Activated naive CD4-positive, alpha-beta T cell treated with anti-CD3 and anti-CD28 coated beads, Interleukin-2, amount 10 ng/mL, durations not matched to agents 7 days and 5 days (primary cell): ENCODE measurements around the gene MAP4K3.

Experiments
- CTCF ChIA-PET: fragments of 350-600 bp; sonication (Branson Sonifier 250); formaldehyde crosslinking; loops from one replicate; lab custom pipeline; 2021; ENCODE audit warnings: antibody characterized with exemption; lab: Charles Lee
- DNase-seq: peaks from one replicate; pipeline ENCODE4 v3.0.0-alpha.2; 2020
- H3K27ac Mint-ChIP-seq: one replicate; pipeline ENCODE4 v1.8.0; 2021; ENCODE audit warnings: mild to moderate bottlenecking, moderate library complexity, mixed read lengths
- H3K27me3 Mint-ChIP-seq: one replicate; pipeline ENCODE4 v1.8.0; 2021; ENCODE audit warnings: mild to moderate bottlenecking, mixed read lengths
- H3K36me3 Mint-ChIP-seq: one replicate; pipeline ENCODE4 v1.8.0; 2021; ENCODE audit warnings: mixed read lengths
- H3K4me1 Mint-ChIP-seq: one replicate; pipeline ENCODE4 v1.8.0; 2021; ENCODE audit warnings: mixed read lengths
- H3K4me3 Mint-ChIP-seq: one replicate; pipeline ENCODE4 v1.8.0; 2021; ENCODE audit warnings: mild to moderate bottlenecking, moderate library complexity, mixed read lengths
- H3K9me3 Mint-ChIP-seq: one replicate; pipeline ENCODE4 v1.8.0; 2021; ENCODE audit warnings: mixed read lengths

MAP4K3 gene

GRCh38 chr2:39436592-39437521, at the start of gene MAP4K3:
Gene MAP4K3, minus strand, starts transcription at chr2:39437285. Its CDS starts 298 bp downstream, at chr2:39436987.
- peak within 1 kb of the TSS; percentile 71 for H3K27ac Mint-ChIP-seq
- no peaks in the 10 kb centered on the region for H3K27me3 Mint-ChIP-seq
- H3K4me3 Mint-ChIP-seq: peak within 1 kb of the TSS; percentile 84
- CTCF ChIA-PET: interaction anchor here (1.0 to 1.4 kb wide), 2 partner anchors 57 to 191 kb away, joined by 3 to 5 read pairs; no protein-coding TSS in a partner anchor
- H3K36me3 Mint-ChIP-seq: peaks cover 6% of the 10 kb centered on the region
- DNase-seq: peak; percentile 85
- peaks cover 56% of the 10 kb centered on the region for H3K4me1 Mint-ChIP-seq
- H3K9me3 Mint-ChIP-seq: peaks cover 2% of the 10 kb centered on the region

GRCh38 chr2:39486071-39486470, 49.0 kb upstream of the MAP4K3 start:
- H3K9me3 Mint-ChIP-seq: no peaks in the 10 kb centered on the region
- no peak overlapping the region for H3K27ac Mint-ChIP-seq
- H3K27me3 Mint-ChIP-seq: peaks cover 19% of the 10 kb centered on the region
- H3K4me3 Mint-ChIP-seq: no peak overlapping the region
- H3K4me1 Mint-ChIP-seq: peaks cover 3% of the 10 kb centered on the region
- no peak for DNase-seq
- no peaks in the 10 kb centered on the region for H3K36me3 Mint-ChIP-seq
- CTCF ChIA-PET: no interaction called here

GRCh38 chr2:39484620-39485495, 47.8 kb upstream of the MAP4K3 start:
- H3K36me3 Mint-ChIP-seq: no peaks in the 10 kb centered on the region
- CTCF ChIA-PET: no interaction called here
- no peak overlapping the region for H3K4me3 Mint-ChIP-seq
- H3K4me1 Mint-ChIP-seq: no peaks in the 10 kb centered on the region
- peaks cover 19% of the 10 kb centered on the region for H3K27me3 Mint-ChIP-seq
- no peak overlapping the region for H3K27ac Mint-ChIP-seq
- no peak for DNase-seq
- no peaks in the 10 kb centered on the region for H3K9me3 Mint-ChIP-seq

- DNase-seq: no peak
- H3K9me3 Mint-ChIP-seq: no peaks in the 10 kb centered on the region
- no peak overlapping the region for H3K4me3 Mint-ChIP-seq
- peaks cover 19% of the 10 kb centered on the region for H3K27me3 Mint-ChIP-seq
- H3K36me3 Mint-ChIP-seq: no peaks in the 10 kb centered on the region
- CTCF ChIA-PET: no interaction called here
- H3K27ac Mint-ChIP-seq: no peak overlapping the region
- H3K4me1 Mint-ChIP-seq: no peaks in the 10 kb centered on the region
These were observed 47.1 kb upstream of the MAP4K3 start for GRCh38 chr2:39484206-39484605.

- no peak for DNase-seq
These were observed 46.4 kb upstream of the MAP4K3 start for GRCh38 chr2:39483534-39483933.

GRCh38 chr2:39481611-39482010, 44.5 kb upstream of the MAP4K3 start:
- H3K27ac Mint-ChIP-seq: no peak overlapping the region
- H3K4me1 Mint-ChIP-seq: no peaks in the 10 kb centered on the region
- H3K36me3 Mint-ChIP-seq: peaks cover 2% of the 10 kb centered on the region
- CTCF ChIA-PET: no interaction called here
- H3K4me3 Mint-ChIP-seq: no peak overlapping the region
- H3K27me3 Mint-ChIP-seq: peaks cover 10% of the 10 kb centered on the region
- peaks cover 14% of the 10 kb centered on the region for H3K9me3 Mint-ChIP-seq
- no peak for DNase-seq

More at GRCh38 chr2:39483534-39483933, 46.4 kb upstream of the MAP4K3 start:
- CTCF ChIA-PET: no interaction called here
- H3K4me1 Mint-ChIP-seq: no peaks in the 10 kb centered on the region
- peaks cover 16% of the 10 kb centered on the region for H3K27me3 Mint-ChIP-seq
- H3K27ac Mint-ChIP-seq: no peak overlapping the region
- H3K36me3 Mint-ChIP-seq: no peaks in the 10 kb centered on the region
- no peaks in the 10 kb centered on the region for H3K9me3 Mint-ChIP-seq
- H3K4me3 Mint-ChIP-seq: no peak overlapping the region

GRCh38 chr2:39479696-39480095, 42.6 kb upstream of the MAP4K3 start:
- no peak overlapping the region for H3K27ac Mint-ChIP-seq
- no peaks in the 10 kb centered on the region for H3K27me3 Mint-ChIP-seq
- peaks cover 2% of the 10 kb centered on the region for H3K36me3 Mint-ChIP-seq
- H3K4me3 Mint-ChIP-seq: no peak overlapping the region
- H3K4me1 Mint-ChIP-seq: no peaks in the 10 kb centered on the region
- CTCF ChIA-PET: interaction anchor here (1.1 to 1.4 kb wide), 2 partner anchors 11 to 251 kb away, joined by 5 read pairs; no protein-coding TSS in a partner anchor
- no peak for DNase-seq
- H3K9me3 Mint-ChIP-seq: peaks cover 14% of the 10 kb centered on the region

GRCh38 chr2:39479053-39479670, 42.1 kb upstream of the MAP4K3 start:
- CTCF ChIA-PET: interaction anchor here (1.1 to 1.6 kb wide), 3 partner anchors 10 to 251 kb away, joined by 3 to 5 read pairs (median 5); no protein-coding TSS in a partner anchor
- Mint-ChIP-seq H3K36me3 (peaks cover 2% of the 10 kb centered on the region), H3K9me3 (peaks cover 14% of the 10 kb centered on the region), H3K27ac (no peak overlapping the region), H3K4me3 (no peak overlapping the region), H3K27me3 (no peaks in the 10 kb centered on the region), H3K4me1 (no peaks in the 10 kb centered on the region)
- DNase-seq: no peak

GRCh38 chr2:39476524-39476923, 39.4 kb upstream of the MAP4K3 start:
- no peak for DNase-seq
- Mint-ChIP-seq H3K27ac (no peak overlapping the region), H3K4me3 (no peak overlapping the region)

GRCh38 chr2:39475006-39475405, 37.9 kb upstream of the MAP4K3 start:
- Mint-ChIP-seq H3K27me3 (no peaks in the 10 kb centered on the region), H3K4me3 (no peak overlapping the region), H3K4me1 (no peaks in the 10 kb centered on the region), H3K27ac (no peak overlapping the region), H3K36me3 (peaks cover 2% of the 10 kb centered on the region), H3K9me3 (peaks cover 14% of the 10 kb centered on the region)
- DNase-seq: no peak
- CTCF ChIA-PET: interaction anchor here (0.7 to 1.8 kb wide), 3 partner anchors 27 to 415 kb away, joined by 3 to 6 read pairs (median 5); no protein-coding TSS in a partner anchor

More at GRCh38 chr2:39476524-39476923, 39.4 kb upstream of the MAP4K3 start:
- H3K9me3 Mint-ChIP-seq: peaks cover 14% of the 10 kb centered on the region
- no peaks in the 10 kb centered on the region for H3K4me1 Mint-ChIP-seq
- H3K27me3 Mint-ChIP-seq: no peaks in the 10 kb centered on the region
- CTCF ChIA-PET: interaction anchor here (0.9 kb wide), 1 partner anchor 151 kb away, joined by 3 read pairs; no protein-coding TSS in a partner anchor
- H3K36me3 Mint-ChIP-seq: peaks cover 2% of the 10 kb centered on the region

GRCh38 chr2:39470580-39470979, 33.5 kb upstream of the MAP4K3 start:
- CTCF ChIA-PET: interaction anchor here (1.3 kb wide), 1 partner anchor 29 kb away, joined by 4 read pairs; no protein-coding TSS in a partner anchor
- H3K27ac Mint-ChIP-seq: no peak overlapping the region
- no peaks in the 10 kb centered on the region for H3K9me3 Mint-ChIP-seq

GRCh38 chr2:39469807-39470206, 32.7 kb upstream of the MAP4K3 start:
- no peak for DNase-seq
- Mint-ChIP-seq H3K27me3 (no peaks in the 10 kb centered on the region), H3K4me1 (peaks cover 16% of the 10 kb centered on the region), H3K27ac (no peak overlapping the region), H3K4me3 (no peak overlapping the region), H3K9me3 (no peaks in the 10 kb centered on the region), H3K36me3 (no peaks in the 10 kb centered on the region)
- CTCF ChIA-PET: interaction anchor here (1.3 to 1.5 kb wide), 2 partner anchors 9 to 28 kb away, joined by 4 to 5 read pairs; no protein-coding TSS in a partner anchor

More at GRCh38 chr2:39470580-39470979, 33.5 kb upstream of the MAP4K3 start:
- DNase-seq: no peak
- H3K4me1 Mint-ChIP-seq: peaks cover 16% of the 10 kb centered on the region
- no peak overlapping the region for H3K4me3 Mint-ChIP-seq
- H3K27me3 Mint-ChIP-seq: no peaks in the 10 kb centered on the region
- H3K36me3 Mint-ChIP-seq: no peaks in the 10 kb centered on the region
